Glutamatergic neuron (in vitro differentiated cells): ENCODE measurements around the gene CFAP43. TPM values are rescaled to one million over a fixed set of nuclear protein-coding genes. Genes with fewer than 3 reads are reported as not detected.
"Not testable (repeated sequence)": the region's sequence is repeated elsewhere in the genome, so short reads cannot be mapped to it uniquely, and the experiment has no call there.

Experiments used
- DNase-seq: peaks from one replicate; pipeline ENCODE4 v3.0.0; 2022
- H3K27ac Mint-ChIP-seq: one replicate; pipeline ENCODE4 v1.8.0; 2020; ENCODE audit warnings: mild to moderate bottlenecking, mixed read lengths, inconsistent platforms; ENCODE audit not compliant: unreplicated experiment
- H3K27me3 Mint-ChIP-seq: one replicate; pipeline ENCODE4 v1.8.0; 2020; ENCODE audit warnings: mild to moderate bottlenecking, moderate library complexity, mixed read lengths, inconsistent platforms; ENCODE audit not compliant: unreplicated experiment
- H3K36me3 Mint-ChIP-seq: one replicate; pipeline ENCODE4 v1.8.0; 2020; ENCODE audit warnings: mild to moderate bottlenecking, mixed read lengths, inconsistent platforms; ENCODE audit not compliant: unreplicated experiment
- H3K4me1 Mint-ChIP-seq: one replicate; pipeline ENCODE4 v1.8.0; 2020; ENCODE audit warnings: mild to moderate bottlenecking, low read depth, mixed read lengths, inconsistent platforms; ENCODE audit not compliant: unreplicated experiment
- H3K4me3 Mint-ChIP-seq: one replicate; pipeline ENCODE4 v1.8.0; 2020; ENCODE audit warnings: mild to moderate bottlenecking, mixed read lengths, inconsistent platforms; ENCODE audit not compliant: unreplicated experiment
- H3K9me3 Mint-ChIP-seq: one replicate; pipeline ENCODE4 v1.8.0; 2020; ENCODE audit warnings: mild to moderate bottlenecking, moderate library complexity, mixed read lengths, inconsistent platforms; ENCODE audit not compliant: unreplicated experiment
- CTCF ChIP-seq: fragments of 200-600 bp; sonication (generic); IDR thresholded peaks from one replicate; pipeline ENCODE4 v1.5.0; 2021; ENCODE audit not compliant: partially characterized antibody, unreplicated experiment
- total RNA-seq: library from RNA; stranded (reverse); fragmentation: NEBNext Ultra II Directional; extraction: Animal tissue kit (Norgen Biotek cat#: 25700); gene quantifications from one replicate; pipeline ENCODE4 v1.2.1, GENCODE V29; 2021; ENCODE audit not compliant: unreplicated experiment

The CFAP43 gene
- total RNA-seq, 1 donor from 2014 or later: 0.44 TPM

GRCh38 chr10:104183682-104184081 is 48.5 kb downstream of the CFAP43 start:
- Mint-ChIP-seq H3K4me3 (no peak overlapping the region), H3K27me3 (no peaks in the 10 kb centered on the region), H3K27ac (no peak overlapping the region), H3K9me3 (no peaks in the 10 kb centered on the region), H3K4me1 (no peaks in the 10 kb centered on the region), H3K36me3 (no peaks in the 10 kb centered on the region)
- no peak for DNase-seq
- TF ChIP-seq CTCF: no peak

- H3K27ac Mint-ChIP-seq, H3K4me1 Mint-ChIP-seq, H3K9me3 Mint-ChIP-seq, H3K36me3 Mint-ChIP-seq, H3K27me3 Mint-ChIP-seq, DNase-seq, H3K4me3 Mint-ChIP-seq: not testable (repeated sequence)
Observed at GRCh38 chr10:104174136-104174535, 58.0 kb downstream of the CFAP43 start.

GRCh38 chr10:104170610-104171254 is 61.4 kb downstream of the CFAP43 start:
- Mint-ChIP-seq H3K9me3 (peaks cover 1% of the 10 kb centered on the region), H3K4me3 (no peak overlapping the region), H3K36me3 (no peaks in the 10 kb centered on the region), H3K4me1 (peaks cover 5% of the 10 kb centered on the region), H3K27ac (no peak overlapping the region), H3K27me3 (no peaks in the 10 kb centered on the region)
- TF ChIP-seq CTCF: no peak
- no peak for DNase-seq

GRCh38 chr10:104155591-104155990 is 76.6 kb downstream of the CFAP43 start:
- DNase-seq: no peak
- H3K27me3 Mint-ChIP-seq: no peaks in the 10 kb centered on the region
- TF ChIP-seq CTCF: no peak
- H3K36me3 Mint-ChIP-seq: peaks cover 15% of the 10 kb centered on the region
- no peak overlapping the region for H3K4me3 Mint-ChIP-seq
- H3K9me3 Mint-ChIP-seq: peaks cover 2% of the 10 kb centered on the region
- no peaks in the 10 kb centered on the region for H3K4me1 Mint-ChIP-seq
- no peak overlapping the region for H3K27ac Mint-ChIP-seq

- Mint-ChIP-seq H3K4me3 (no peak overlapping the region), H3K9me3 (peaks cover 2% of the 10 kb centered on the region), H3K27ac (no peak overlapping the region), H3K36me3 (peaks cover 15% of the 10 kb centered on the region), H3K4me1 (no peaks in the 10 kb centered on the region), H3K27me3 (peaks cover 1% of the 10 kb centered on the region)
- TF ChIP-seq CTCF: no peak
- DNase-seq: no peak
Observed at GRCh38 chr10:104151737-104152136, 80.4 kb downstream of the CFAP43 start.
